Gastrocnemius medialis (tissue), 4 donors: ENCODE data around the gene RABGAP1L. TPM values are rescaled to one million over a fixed set of nuclear protein-coding genes. Genes with fewer than 3 reads are reported as not detected.
"Not testable (repeated sequence)": the region's sequence is repeated elsewhere in the genome, so short reads cannot be mapped to it uniquely, and the experiment has no call there.

Source experiments
- ATAC-seq, 2 donors: fragments of 150-250 bp; one replicate each; pipeline ENCODE4 v1.9.1; 2016
- DNase-seq, 2 donors: peaks; one replicate each; pipeline ENCODE4 v3.0.0-alpha.2; 2019
- H3K27ac ChIP-seq, 4 donors: fragments of 200-600 bp; sonication (generic); 1 replicate in 1 of 4; 2 replicates in 3 of 4; pipeline ENCODE4 v1.5.1; 2016 to 2018; ENCODE audit warnings: mild to moderate bottlenecking in 2 of 4, moderate library complexity in 1 of 4
- H3K27me3 ChIP-seq, 3 donors: fragments of 200-600 bp; sonication (generic) in 2 of 3; 1 replicate in 1 of 3; 2 replicates in 2 of 3; pipeline versions ENCODE4 v1.5.1 to v1.6.0; 2016 to 2019; ENCODE audit warnings: mild to moderate bottlenecking in 1 of 3, moderate library complexity in 1 of 3
- H3K36me3 ChIP-seq, 2 donors: fragments of 200-600 bp; sonication (generic) in 1 of 2; one replicate each; pipeline ENCODE4 v1.5.1; 2017 to 2018
- H3K4me1 ChIP-seq, 2 donors: fragments of 200-600 bp; sonication (generic) in 1 of 2; one replicate each; pipeline ENCODE4 v1.5.1; 2016 to 2017; ENCODE audit warnings: mild to moderate bottlenecking in 2 of 2
- H3K4me3 ChIP-seq, 4 donors: fragments of 200-600 bp; sonication (generic) in 3 of 4; 1 replicate in 1 of 4; 2 replicates in 3 of 4; pipeline ENCODE4 v1.5.1; 2016 to 2019; ENCODE audit warnings: mild to moderate bottlenecking in 2 of 4
- H3K9me3 ChIP-seq, 3 donors: fragments of 200-600 bp; sonication (generic) in 2 of 3; 1 replicate in 1 of 3; 2 replicates in 2 of 3; pipeline ENCODE4 v1.5.1; 2016 to 2019
- POLR2A ChIP-seq, 2 donors: fragments of 450-650 bp; IDR thresholded peaks; one replicate each; pipeline ENCODE4 v1.6.1; 2017; ENCODE audit warnings: antibody characterized with exemption in 2 of 2, mild to moderate bottlenecking in 2 of 2, moderate library complexity in 2 of 2
- in situ Hi-C, 4 donors: fragments of 200-750 bp; cut with MboI; loops; one replicate each; pipeline versions ENCODE4 v1.15.0 to v1.8.0; 2017; ENCODE audit warnings: low sequenced_read_pairs in 4 of 4
- intact Hi-C: fragments of 100-400 bp; cut with DNase I; formaldehyde crosslinking; loops from one replicate; pipeline ENCODE4 v1.15.1; 2023; ENCODE audit warnings: low total_unique reads
- total RNA-seq, 4 donors: library from RNA; depleted of rRNA; stranded (reverse); fragments of >200 nt; gene quantifications; one replicate each; pipeline versions ENCODE4 v1.1.0 to v1.2.3, GENCODE V29; 2016
- TF ChIP-seq, protein P1 (sequence below), 5 experiments: fragments of 450-650 bp in 3 of 5; fragments of 200-600 bp in 2 of 5; sonication (generic) in 2 of 5; IDR thresholded peaks in 4 of 5; conservative IDR thresholded peaks in 1 of 5; 1 replicate in 4 of 5; 2 replicates in 1 of 5; pipeline ENCODE4 v1.5.1; 2016 to 2019; ENCODE audit warnings: antibody characterized with exemption in 5 of 5, mild to moderate bottlenecking in 3 of 5, moderate library complexity in 3 of 5

RABGAP1L gene
- total RNA-seq, 4 donors from 2014 or later = 8.8 to 22.2 (median 14.9) TPM

DNA sequence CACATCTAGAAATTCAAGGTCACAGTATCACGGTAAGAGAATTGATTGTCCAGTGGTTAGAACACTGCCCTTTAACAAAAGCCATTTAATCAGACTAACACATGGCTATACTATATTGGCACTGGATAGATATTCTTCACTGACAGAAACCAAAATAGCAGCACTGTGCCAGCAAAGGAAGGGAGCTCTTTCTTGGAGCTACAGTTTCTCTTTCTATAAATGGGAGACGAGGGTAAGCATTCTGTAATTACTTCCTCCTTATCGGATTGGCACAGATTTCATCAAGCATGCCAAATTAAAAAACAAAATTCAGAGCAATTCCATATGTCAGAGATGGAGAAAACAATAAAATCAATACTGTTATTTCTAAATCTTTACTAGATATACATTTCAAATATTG, 724.7 kb downstream of the RABGAP1L start:
- Histone ChIP-seq H3K4me3 (no peak overlapping the region), H3K36me3 (no peaks in the 10 kb centered on the region), H3K9me3 (no peaks in the 10 kb centered on the region), H3K4me1 (peaks cover 9 to 10% of the 10 kb centered on the region in 2 donors), H3K27ac (no peak overlapping the region), H3K27me3 (no peaks in the 10 kb centered on the region)
- TF ChIP-seq POLR2A (IDR thresholded peaks at IDR 0.05) = no peak
- TF ChIP-seq, protein P1, sequence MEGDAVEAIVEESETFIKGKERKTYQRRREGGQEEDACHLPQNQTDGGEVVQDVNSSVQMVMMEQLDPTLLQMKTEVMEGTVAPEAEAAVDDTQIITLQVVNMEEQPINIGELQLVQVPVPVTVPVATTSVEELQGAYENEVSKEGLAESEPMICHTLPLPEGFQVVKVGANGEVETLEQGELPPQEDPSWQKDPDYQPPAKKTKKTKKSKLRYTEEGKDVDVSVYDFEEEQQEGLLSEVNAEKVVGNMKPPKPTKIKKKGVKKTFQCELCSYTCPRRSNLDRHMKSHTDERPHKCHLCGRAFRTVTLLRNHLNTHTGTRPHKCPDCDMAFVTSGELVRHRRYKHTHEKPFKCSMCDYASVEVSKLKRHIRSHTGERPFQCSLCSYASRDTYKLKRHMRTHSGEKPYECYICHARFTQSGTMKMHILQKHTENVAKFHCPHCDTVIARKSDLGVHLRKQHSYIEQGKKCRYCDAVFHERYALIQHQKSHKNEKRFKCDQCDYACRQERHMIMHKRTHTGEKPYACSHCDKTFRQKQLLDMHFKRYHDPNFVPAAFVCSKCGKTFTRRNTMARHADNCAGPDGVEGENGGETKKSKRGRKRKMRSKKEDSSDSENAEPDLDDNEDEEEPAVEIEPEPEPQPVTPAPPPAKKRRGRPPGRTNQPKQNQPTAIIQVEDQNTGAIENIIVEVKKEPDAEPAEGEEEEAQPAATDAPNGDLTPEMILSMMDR (IDR thresholded peaks at IDR 0.05 in 4 of 5, conservative IDR thresholded peaks at IDR 0.05 in 1 of 5) = no peak
- DNase-seq (no peak), ATAC-seq (no peak)
- in situ Hi-C loops = no loop called here
- intact Hi-C loops = no loop called here

DNA sequence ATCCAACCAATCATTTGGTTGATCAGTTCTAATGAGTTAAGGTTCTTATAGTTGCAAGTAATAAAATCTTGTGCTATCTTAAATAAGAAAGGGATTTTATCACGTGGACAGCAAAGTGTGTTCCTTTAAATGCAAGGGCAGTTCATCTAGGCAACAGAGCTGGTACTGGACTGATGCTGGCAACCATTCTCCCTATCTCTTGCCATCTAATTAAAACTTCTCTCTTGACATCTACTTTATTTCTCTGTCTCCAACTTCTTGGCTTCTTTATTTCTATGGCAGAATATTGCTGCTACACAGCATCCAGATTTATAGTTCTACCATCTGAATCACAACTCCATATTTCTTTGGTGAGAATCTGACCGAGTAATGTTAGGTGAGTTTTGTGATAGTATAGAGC, 725.2 kb downstream of the RABGAP1L start:
- no peak overlapping the region for H3K4me3 ChIP-seq
- H3K9me3 ChIP-seq = no peaks in the 10 kb centered on the region
- H3K27me3 ChIP-seq = no peaks in the 10 kb centered on the region
- in situ Hi-C loops (no loop called here), intact Hi-C loops (no loop called here)
- peaks cover 9 to 10% of the 10 kb centered on the region in 2 donors for H3K4me1 ChIP-seq
- TF ChIP-seq, protein P1 (IDR thresholded peaks at IDR 0.05 in 4 of 5, conservative IDR thresholded peaks at IDR 0.05 in 1 of 5) = no peak
- TF ChIP-seq POLR2A (IDR thresholded peaks at IDR 0.05) = no peak
- H3K36me3 ChIP-seq = no peaks in the 10 kb centered on the region
- DNase-seq = no peak
- ATAC-seq = no peak
- no peak overlapping the region for H3K27ac ChIP-seq

DNA sequence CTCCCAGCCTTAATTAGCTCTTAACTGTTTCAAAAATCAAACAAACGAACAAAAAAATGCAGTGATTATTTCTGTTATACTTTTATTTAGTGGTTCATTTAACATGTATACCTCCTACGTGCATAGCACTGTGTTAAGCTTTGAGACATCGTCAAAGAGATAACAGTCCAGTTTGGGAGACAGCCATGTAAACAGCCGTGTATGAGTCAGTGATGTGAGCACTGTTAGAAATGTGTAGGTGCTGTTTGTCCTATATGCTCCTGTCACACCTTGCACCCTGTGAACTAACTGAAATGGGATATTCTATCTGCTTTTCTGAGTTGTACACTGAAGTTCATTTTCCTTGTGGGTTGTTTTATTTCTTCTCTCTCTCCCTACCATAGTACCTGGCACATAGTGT, 730.7 kb downstream of the RABGAP1L start:
- H3K9me3 ChIP-seq = no peaks in the 10 kb centered on the region
- H3K4me3 ChIP-seq = no peak overlapping the region
- no peak for DNase-seq
- H3K36me3 ChIP-seq = no peaks in the 10 kb centered on the region
- H3K27me3 ChIP-seq = no peaks in the 10 kb centered on the region
- in situ Hi-C loops = no loop called here
- no peaks in the 10 kb centered on the region for H3K4me1 ChIP-seq
- TF ChIP-seq POLR2A (IDR thresholded peaks at IDR 0.05) = no peak
- TF ChIP-seq, protein P1 (IDR thresholded peaks at IDR 0.05 in 4 of 5, conservative IDR thresholded peaks at IDR 0.05 in 1 of 5) = no peak
- ATAC-seq = no peak
- no peak overlapping the region for H3K27ac ChIP-seq
- intact Hi-C loops = no loop called here

DNA sequence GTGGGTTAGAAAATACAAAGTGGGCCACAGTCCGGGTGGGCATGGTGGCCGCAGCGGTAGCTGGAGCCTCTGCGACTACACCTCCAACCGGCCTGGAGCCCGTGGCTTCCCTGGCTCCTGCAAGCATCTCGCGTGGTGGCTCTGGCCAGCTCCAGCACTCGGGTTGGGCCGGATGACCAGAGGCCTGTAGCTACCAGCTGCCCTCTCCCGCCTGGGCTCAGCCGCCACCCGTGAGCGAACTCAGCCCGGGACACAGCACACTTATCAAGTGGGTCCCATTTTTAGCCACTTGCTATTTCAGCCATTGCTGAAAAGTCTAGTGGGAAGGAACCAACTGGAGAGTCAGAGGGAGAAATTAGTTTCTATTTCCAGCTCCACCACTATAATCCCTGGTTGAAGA, 732.7 kb downstream of the RABGAP1L start:
- no peaks in the 10 kb centered on the region for H3K9me3 ChIP-seq
- in situ Hi-C loops (no loop called here), intact Hi-C loops (no loop called here)
- H3K4me1 ChIP-seq = no peaks in the 10 kb centered on the region
- DNase-seq = no peak
- H3K36me3 ChIP-seq = no peaks in the 10 kb centered on the region
- ATAC-seq = no peak
- H3K27ac ChIP-seq = no peak overlapping the region
- TF ChIP-seq POLR2A (IDR thresholded peaks at IDR 0.05) = no peak
- TF ChIP-seq, protein P1 (IDR thresholded peaks at IDR 0.05 in 4 of 5, conservative IDR thresholded peaks at IDR 0.05 in 1 of 5) = no peak
- no peaks in the 10 kb centered on the region for H3K27me3 ChIP-seq
- no peak overlapping the region for H3K4me3 ChIP-seq

DNA sequence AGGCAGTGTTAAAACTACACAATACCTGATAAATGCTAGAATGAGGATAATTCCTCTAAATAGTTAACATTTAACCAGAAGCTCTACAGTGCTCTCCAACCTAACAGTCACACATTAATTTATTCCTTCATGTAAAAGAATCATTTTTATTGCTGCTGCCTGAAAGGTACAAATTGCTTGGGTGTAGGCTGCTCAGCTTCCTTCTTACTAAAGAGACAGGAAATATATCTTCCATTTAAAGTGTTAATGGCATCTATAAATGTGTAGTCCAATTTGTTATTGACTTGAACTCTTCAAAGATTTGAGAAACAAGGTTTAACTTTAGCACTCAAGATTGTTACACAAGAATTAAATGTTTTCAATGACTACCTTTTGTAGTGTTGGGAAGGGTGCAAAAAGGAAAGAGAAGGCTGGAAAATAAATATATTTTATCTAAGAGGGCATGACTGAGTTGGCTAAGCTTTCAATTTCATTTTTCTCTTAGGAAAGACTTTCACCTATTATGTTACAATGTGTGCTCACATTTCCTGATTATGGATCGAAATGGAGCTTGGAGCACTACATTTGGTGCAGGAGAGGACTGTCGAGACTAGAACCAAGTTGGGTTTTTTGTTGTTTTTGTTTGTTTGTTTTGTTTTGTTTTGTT, 734.9 kb downstream of the RABGAP1L start:
- H3K36me3 ChIP-seq = no peaks in the 10 kb centered on the region
- DNase-seq (no peak), ATAC-seq (no peak)
- H3K27me3 ChIP-seq = no peaks in the 10 kb centered on the region
- no peak overlapping the region for H3K27ac ChIP-seq
- no peaks in the 10 kb centered on the region for H3K4me1 ChIP-seq
- intact Hi-C loops = no loop called here
- in situ Hi-C loops = no loop called here
- H3K4me3 ChIP-seq = no peak overlapping the region
- TF ChIP-seq POLR2A (IDR thresholded peaks at IDR 0.05) = no peak
- TF ChIP-seq, protein P1 (IDR thresholded peaks at IDR 0.05 in 4 of 5, conservative IDR thresholded peaks at IDR 0.05 in 1 of 5) = no peak
- no peaks in the 10 kb centered on the region for H3K9me3 ChIP-seq

DNA sequence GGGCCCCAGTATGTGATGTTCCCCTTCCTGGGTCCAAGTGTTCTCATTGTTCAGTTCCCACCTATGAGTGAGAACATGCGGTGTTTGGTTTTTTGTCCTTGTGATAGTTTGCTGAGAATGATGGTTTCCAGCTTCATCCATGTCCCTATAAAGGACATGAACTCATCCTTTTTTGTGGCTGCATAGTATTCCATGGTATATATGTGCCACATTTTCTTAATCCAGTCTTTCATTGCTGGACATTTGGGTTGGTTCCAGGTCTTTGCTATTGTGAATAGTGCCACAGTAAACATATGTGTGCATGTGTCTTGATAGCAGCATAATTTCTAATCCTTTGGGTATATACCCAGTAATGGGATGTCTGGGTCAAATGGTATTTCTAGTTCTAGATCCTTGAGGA, 736.3 kb downstream of the RABGAP1L start:
- H3K9me3 ChIP-seq, H3K36me3 ChIP-seq, in situ Hi-C loops, H3K27me3 ChIP-seq, H3K4me3 ChIP-seq, H3K4me1 ChIP-seq, ATAC-seq, intact Hi-C loops, DNase-seq, H3K27ac ChIP-seq: not testable (repeated sequence)
